CD1c-positive myeloid dendritic cell (primary cell): ENCODE measurements around the gene RPS27.
"Not testable (repeated sequence)": the region's sequence is repeated elsewhere in the genome, so short reads cannot be mapped to it uniquely, and the experiment has no call there.

Source experiments
- DNase-seq: peaks from one replicate; pipeline ENCODE4 v3.0.0-alpha.2; 2016; ENCODE audit errors: extremely low spot score

Gene RPS27

GRCh38 chr1:153985941-153986761 is 4.4 kb upstream of the RPS27 start, which contains the start of gene RAB13:
RAB13 (minus strand) TSS chr1:153986339; CDS start chr1:153986236, 103 bp downstream.
- peak; percentile 72 for DNase-seq

- no peak for DNase-seq
Observed at GRCh38 chr1:153987621-153988020, 2.9 kb upstream of the RPS27 start.

GRCh38 chr1:153991151-153991630 is 629 bp downstream of the RPS27 start:
- no peak for DNase-seq

GRCh38 chr1:153991806-153992205 is 1.2 kb downstream of the RPS27 start:
- DNase-seq, result no peak

GRCh38 chr1:153995202-153995601 is 4.6 kb downstream of the RPS27 start:
- no peak for DNase-seq

DNA sequence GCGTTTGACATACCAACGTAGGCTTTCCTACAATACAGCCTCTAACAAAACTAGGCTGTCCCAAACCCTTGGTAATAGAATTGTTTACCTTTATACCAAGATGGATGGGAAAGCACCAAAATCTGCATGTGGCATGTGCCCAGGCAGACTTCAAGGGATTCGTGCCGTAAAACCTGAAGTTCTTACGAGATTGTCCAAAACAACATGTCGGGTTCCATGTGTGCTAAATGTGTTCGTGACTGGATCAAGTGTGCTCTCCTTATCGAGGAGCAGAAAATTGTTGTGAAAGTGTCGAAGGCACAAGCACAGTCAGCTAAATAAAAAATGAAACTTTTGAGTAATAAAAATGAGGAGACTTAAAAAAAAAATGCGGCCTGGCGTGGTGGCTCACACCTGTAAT is 5.1 kb downstream of the RPS27 start:
- DNase-seq, result no peak

- DNase-seq, result not testable (repeated sequence)
Observed at GRCh38 chr1:153996882-153997281, 6.3 kb downstream of the RPS27 start.

- no peak for DNase-seq
Observed at GRCh38 chr1:154000420-154000819, 9.9 kb downstream of the RPS27 start.

- DNase-seq, result no peak
Observed at GRCh38 chr1:154006136-154006535, 15.6 kb downstream of the RPS27 start.

GRCh38 chr1:154012129-154012528 is 21.6 kb downstream of the RPS27 start:
- no peak for DNase-seq

GRCh38 chr1:154012543-154012942 is 22.0 kb downstream of the RPS27 start:
- not testable (repeated sequence) for DNase-seq

GRCh38 chr1:154014154-154014907 is 23.8 kb downstream of the RPS27 start:
- DNase-seq, result no peak

- no peak for DNase-seq
Observed at GRCh38 chr1:154019269-154019668, 28.7 kb downstream of the RPS27 start.

- no peak for DNase-seq
Observed at GRCh38 chr1:154019940-154020339, 29.4 kb downstream of the RPS27 start.

DNA sequence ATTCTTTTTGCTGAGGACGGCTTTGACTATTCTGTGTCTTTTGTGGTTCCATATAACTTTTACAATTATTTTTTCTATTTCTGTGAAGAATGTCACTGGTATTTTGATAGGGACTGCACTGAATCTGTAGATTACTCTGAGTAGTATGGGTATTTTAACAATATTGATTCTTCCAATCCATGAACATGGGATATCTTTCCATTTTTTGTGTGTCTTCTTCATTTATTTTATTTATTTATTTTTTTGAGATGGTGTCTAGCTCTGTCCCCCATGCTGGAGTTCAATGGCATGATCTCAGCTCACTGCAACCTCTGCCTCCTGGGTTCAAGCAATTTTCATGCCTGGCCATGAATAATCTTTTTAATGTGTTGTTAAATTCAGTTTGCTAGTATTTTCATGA is 43.1 kb downstream of the RPS27 start:
- not testable (repeated sequence) for DNase-seq
